A549 (cell line): ENCODE measurements around the gene ADPRHL1.

Source experiments
- BHLHE40 ChIP-seq: IDR thresholded peaks from 2 replicates; pipeline ENCODE4 v1.6.1; 2012; ENCODE audit warnings: low read depth, low read length, inconsistent platforms
- CTCF ChIP-seq: fragments of >200 bp; sonication (Bioruptor Twin); formaldehyde crosslinking; IDR thresholded peaks from 3 replicates; pipeline ENCODE4 v1.5.1; 2016
- ESRRA ChIP-seq: fragments of 150-350 bp; IDR thresholded peaks from 2 replicates; pipeline ENCODE4 v1.6.1; 2014; ENCODE audit warnings: mild to moderate bottlenecking, low read length, borderline replicate concordance
- FOXS1 ChIP-seq: fragments of 250-450 bp; sonication (Bioruptor Pico); IDR thresholded peaks from 2 replicates; pipeline ENCODE4 v1.5.0; 2020; ENCODE audit warnings: mild to moderate bottlenecking, moderate library complexity
- JUN ChIP-seq, 2 experiments: fragments of >200 bp; sonication (Bioruptor Twin); formaldehyde crosslinking; IDR thresholded peaks; 2 replicates in 1 of 2; 3 replicates in 1 of 2; pipeline ENCODE4 v1.6.1; 2016 to 2017
- KDM1A ChIP-seq: fragments of 200-600 bp; sonication (generic); IDR thresholded peaks from 2 replicates; pipeline ENCODE4 v1.6.1; 2016; ENCODE audit warnings: low read depth, mild to moderate bottlenecking
- MAFK ChIP-seq: fragments of 450-650 bp; IDR thresholded peaks from 2 replicates; pipeline ENCODE4 v1.6.1; 2014; ENCODE audit not compliant: partially characterized antibody
- NR3C1 ChIP-seq: fragments of >200 bp; sonication (Bioruptor Twin); formaldehyde crosslinking; IDR thresholded peaks from 3 replicates; pipeline ENCODE4 v1.6.1; 2017
- POLR2A ChIP-seq: IDR thresholded peaks from 2 replicates; pipeline ENCODE4 v1.6.1; 2012; ENCODE audit warnings: mild to moderate bottlenecking, low read length
- REST ChIP-seq: fragments of 200-600 bp; sonication (generic); IDR thresholded peaks from 2 replicates; pipeline ENCODE4 v1.6.1; 2016; ENCODE audit warnings: antibody characterized with exemption, mild to moderate bottlenecking, moderate library complexity
- RFX5 ChIP-seq: fragments of 450-650 bp; IDR thresholded peaks from 2 replicates; pipeline ENCODE4 v1.7.1; 2014; ENCODE audit warnings: antibody characterized with exemption, mild to moderate bottlenecking, moderate library complexity
- USF2 ChIP-seq: fragments of 450-650 bp; IDR thresholded peaks from 2 replicates; pipeline ENCODE4 v1.6.1; 2014; ENCODE audit warnings: antibody characterized with exemption

GRCh38 chr13:113399755-113400149 lies 53.5 kb downstream of the ADPRHL1 start:
- TF ChIP-seq ESRRA, result no peak
- no peak for TF ChIP-seq FOXS1
- no peak for TF ChIP-seq KDM1A
- no peak for TF ChIP-seq BHLHE40
- TF ChIP-seq USF2, result no peak
- no peak for TF ChIP-seq POLR2A
- TF ChIP-seq CTCF, result no peak
- TF ChIP-seq JUN (IDR thresholded peaks at IDR 0.05), result no peak
- no peak for TF ChIP-seq RFX5
- no peak for TF ChIP-seq NR3C1
- no peak for TF ChIP-seq MAFK
- TF ChIP-seq REST, result no peak
